ENCODE data around the gene CELF4.

- TF ChIP-seq CTCF (IDR thresholded peaks at IDR 0.05) (peak; percentile 89), POLR2AphosphoS5 (IDR thresholded peaks at IDR 0.05; ENCODE audit: low read depth, low read length) (no peak), SIN3A (IDR thresholded peaks at IDR 0.05; ENCODE audit: borderline replicate concordance, insufficient read depth, low read depth, low read length) (no peak)
- TF ChIP-seq, protein P1, sequence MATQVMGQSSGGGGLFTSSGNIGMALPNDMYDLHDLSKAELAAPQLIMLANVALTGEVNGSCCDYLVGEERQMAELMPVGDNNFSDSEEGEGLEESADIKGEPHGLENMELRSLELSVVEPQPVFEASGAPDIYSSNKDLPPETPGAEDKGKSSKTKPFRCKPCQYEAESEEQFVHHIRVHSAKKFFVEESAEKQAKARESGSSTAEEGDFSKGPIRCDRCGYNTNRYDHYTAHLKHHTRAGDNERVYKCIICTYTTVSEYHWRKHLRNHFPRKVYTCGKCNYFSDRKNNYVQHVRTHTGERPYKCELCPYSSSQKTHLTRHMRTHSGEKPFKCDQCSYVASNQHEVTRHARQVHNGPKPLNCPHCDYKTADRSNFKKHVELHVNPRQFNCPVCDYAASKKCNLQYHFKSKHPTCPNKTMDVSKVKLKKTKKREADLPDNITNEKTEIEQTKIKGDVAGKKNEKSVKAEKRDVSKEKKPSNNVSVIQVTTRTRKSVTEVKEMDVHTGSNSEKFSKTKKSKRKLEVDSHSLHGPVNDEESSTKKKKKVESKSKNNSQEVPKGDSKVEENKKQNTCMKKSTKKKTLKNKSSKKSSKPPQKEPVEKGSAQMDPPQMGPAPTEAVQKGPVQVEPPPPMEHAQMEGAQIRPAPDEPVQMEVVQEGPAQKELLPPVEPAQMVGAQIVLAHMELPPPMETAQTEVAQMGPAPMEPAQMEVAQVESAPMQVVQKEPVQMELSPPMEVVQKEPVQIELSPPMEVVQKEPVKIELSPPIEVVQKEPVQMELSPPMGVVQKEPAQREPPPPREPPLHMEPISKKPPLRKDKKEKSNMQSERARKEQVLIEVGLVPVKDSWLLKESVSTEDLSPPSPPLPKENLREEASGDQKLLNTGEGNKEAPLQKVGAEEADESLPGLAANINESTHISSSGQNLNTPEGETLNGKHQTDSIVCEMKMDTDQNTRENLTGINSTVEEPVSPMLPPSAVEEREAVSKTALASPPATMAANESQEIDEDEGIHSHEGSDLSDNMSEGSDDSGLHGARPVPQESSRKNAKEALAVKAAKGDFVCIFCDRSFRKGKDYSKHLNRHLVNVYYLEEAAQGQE (IDR thresholded peaks at IDR 0.05; ENCODE audit: insufficient read depth in 1 of 2, low read depth in 2 of 2, low read length in 1 of 2): no peak
These were observed 243.0 kb downstream of the CELF4 start for GRCh38 chr18:37322492-37323035.
